Liver (tissue), 9 donors: ENCODE data around the gene STX7. TPM values are rescaled to one million over a fixed set of nuclear protein-coding genes. Genes with fewer than 3 reads are reported as not detected.

Experiments
- DNase-seq: peaks from one replicate; pipeline ENCODE4 v3.0.0-alpha.2; 2017; ENCODE audit warnings: low spot score
- H3K27ac ChIP-seq, 2 donors: one replicate each; pipeline ENCODE4 v1.7.0; 2013; ENCODE audit warnings: inconsistent platforms in 2 of 2, low read length in 2 of 2, control low read depth in 1 of 2, low read depth in 1 of 2, mild to moderate bottlenecking in 1 of 2
- H3K27me3 ChIP-seq, 4 donors: one replicate each; pipeline versions ENCODE4 v1.6.1 to v1.7.0; 2013; ENCODE audit warnings: low read length in 3 of 4, inconsistent platforms in 1 of 4, mild to moderate bottlenecking in 1 of 4, moderate library complexity in 1 of 4; ENCODE audit not compliant: control insufficient read depth in 4 of 4, insufficient read depth in 4 of 4
- H3K36me3 ChIP-seq, 4 donors: one replicate each; pipeline versions ENCODE4 v1.6.1 to v1.7.0; 2013; ENCODE audit warnings: low read length in 3 of 4, mild to moderate bottlenecking in 3 of 4, low read depth in 1 of 4, moderate library complexity in 1 of 4; ENCODE audit not compliant: control insufficient read depth in 4 of 4, insufficient read depth in 3 of 4
- H3K4me1 ChIP-seq, 4 donors: one replicate each; pipeline versions ENCODE4 v1.6.1 to v1.7.0; 2013; ENCODE audit warnings: low read length in 3 of 4, mild to moderate bottlenecking in 3 of 4, moderate library complexity in 1 of 4; ENCODE audit not compliant: control insufficient read depth in 4 of 4, insufficient read depth in 4 of 4
- H3K4me3 ChIP-seq, 3 donors: one replicate each; pipeline versions ENCODE4 v1.6.1 to v1.7.0; 2013; ENCODE audit warnings: low read length in 3 of 3, control low read depth in 1 of 3, low read depth in 1 of 3, mild to moderate bottlenecking in 1 of 3
- H3K9ac ChIP-seq, 2 donors: one replicate each; pipeline ENCODE4 v1.7.0; 2013; ENCODE audit warnings: low read length in 2 of 2, mild to moderate bottlenecking in 2 of 2, moderate library complexity in 2 of 2, control low read depth in 1 of 2, low read depth in 1 of 2
- H3K9me3 ChIP-seq, 4 donors: one replicate each; pipeline versions ENCODE4 v1.6.1 to v1.7.0; 2013; ENCODE audit warnings: low read length in 3 of 4; ENCODE audit not compliant: control insufficient read depth in 4 of 4
- EGR1 ChIP-seq, 2 donors: IDR thresholded peaks; 2 replicates each; pipeline ENCODE4 v1.6.1; 2016 to 2018; ENCODE audit warnings: antibody characterized with exemption in 2 of 2, low read depth in 2 of 2
- FOXA1 ChIP-seq: IDR thresholded peaks from 2 replicates; pipeline ENCODE4 v1.6.1; 2016; ENCODE audit warnings: antibody characterized with exemption
- FOXA2 ChIP-seq: IDR thresholded peaks from 2 replicates; pipeline ENCODE4 v1.6.1; 2016; ENCODE audit warnings: antibody characterized with exemption
- GABPA ChIP-seq, 2 donors: IDR thresholded peaks in 1 of 2; conservative IDR thresholded peaks in 1 of 2; 2 replicates each; pipeline ENCODE4 v1.6.1; 2016; ENCODE audit warnings: antibody characterized with exemption in 2 of 2, mild to moderate bottlenecking in 1 of 2, moderate library complexity in 1 of 2
- HNF4A ChIP-seq, 2 donors: conservative IDR thresholded peaks; 2 replicates each; pipeline ENCODE4 v1.6.1; 2016; ENCODE audit warnings: antibody characterized with exemption in 2 of 2, mild to moderate bottlenecking in 2 of 2
- HNF4G ChIP-seq: IDR thresholded peaks from 2 replicates; pipeline ENCODE4 v1.6.1; 2016; ENCODE audit warnings: antibody characterized with exemption
- JUND ChIP-seq, 2 donors: IDR thresholded peaks; 2 replicates each; pipeline ENCODE4 v1.6.1; 2016; ENCODE audit warnings: antibody characterized with exemption in 2 of 2
- NR2F2 ChIP-seq: IDR thresholded peaks from 2 replicates; pipeline ENCODE4 v1.6.1; 2016; ENCODE audit warnings: antibody characterized with exemption
- RAD21 ChIP-seq, 2 donors: IDR thresholded peaks; 2 replicates each; pipeline ENCODE4 v1.6.1; 2016; ENCODE audit warnings: antibody characterized with exemption in 2 of 2, mild to moderate bottlenecking in 2 of 2
- RXRA ChIP-seq, 2 donors: IDR thresholded peaks; 2 replicates each; pipeline ENCODE4 v1.6.1; 2017 to 2018; ENCODE audit warnings: antibody characterized with exemption in 2 of 2, mild to moderate bottlenecking in 1 of 2
- SP1 ChIP-seq: IDR thresholded peaks from 2 replicates; pipeline ENCODE4 v1.6.1; 2018; ENCODE audit warnings: antibody characterized with exemption, mild to moderate bottlenecking
- TAF1 ChIP-seq: conservative IDR thresholded peaks from 2 replicates; pipeline ENCODE4 v1.6.1; 2016; ENCODE audit warnings: antibody characterized with exemption, mild to moderate bottlenecking
- YY1 ChIP-seq: IDR thresholded peaks from 2 replicates; pipeline ENCODE4 v1.6.1; 2016; ENCODE audit warnings: antibody characterized with exemption, mild to moderate bottlenecking
- WGBS: extraction: QIAGEN DNeasy Blood & Tissue Kit; methylation state at CpG from one replicate; pipeline ENCODE4 v1.1.7; 2013; 5-methylcytosine and 5-hydroxymethylcytosine counted together
- polyA plus RNA-seq, 2 donors: library from polyadenylated mRNA; stranded (reverse) in 1 of 2; unstranded in 1 of 2; fragments of 200-250 nt in 1 of 2; fragments of >200 nt in 1 of 2; fragmentation: Nextera tagmentation in 1 of 2; extraction: Ambion mirVana in 1 of 2; gene quantifications; one replicate each; pipeline versions ENCODE4 v1.2.1 to v1.2.3, GENCODE V29; 2013 to 2015
- total RNA-seq, 2 donors: library from RNA; depleted of rRNA; stranded (reverse); fragments of >200 nt; gene quantifications; one replicate each; pipeline ENCODE4 v1.2.3, GENCODE V29; 2014
- TF ChIP-seq, protein P1 (sequence below): fragments of 150-350 bp; IDR thresholded peaks from 2 replicates; pipeline ENCODE4 v1.5.1; 2017; ENCODE audit warnings: improper control_type of control experiment, low read depth, low read length; ENCODE audit not compliant: missing input control
- TF ChIP-seq, protein P2 (sequence below): IDR thresholded peaks from 2 replicates; pipeline ENCODE4 v1.6.1; 2016; ENCODE audit warnings: antibody characterized with exemption, mild to moderate bottlenecking
- TF ChIP-seq, protein P3 (sequence below): IDR thresholded peaks from 2 replicates; pipeline ENCODE4 v1.6.1; 2016; ENCODE audit warnings: antibody characterized with exemption
- TF ChIP-seq, protein P4 (sequence below): IDR thresholded peaks from 2 replicates; pipeline ENCODE4 v1.6.1; 2016; ENCODE audit warnings: antibody characterized with exemption
- TF ChIP-seq, protein P5 (sequence below): IDR thresholded peaks from 2 replicates; pipeline ENCODE4 v1.6.1; 2016; ENCODE audit warnings: antibody characterized with exemption
- donor health status: healthy.
- donor health status: healthy.
- donor health status: healthy.
- donor health status: healthy.
- donor health status: healthy.

Gene STX7
- total and polyA plus RNA-seq, 4 donors = 7.5 to 20.0 (median 14.3) TPM

DNA sequence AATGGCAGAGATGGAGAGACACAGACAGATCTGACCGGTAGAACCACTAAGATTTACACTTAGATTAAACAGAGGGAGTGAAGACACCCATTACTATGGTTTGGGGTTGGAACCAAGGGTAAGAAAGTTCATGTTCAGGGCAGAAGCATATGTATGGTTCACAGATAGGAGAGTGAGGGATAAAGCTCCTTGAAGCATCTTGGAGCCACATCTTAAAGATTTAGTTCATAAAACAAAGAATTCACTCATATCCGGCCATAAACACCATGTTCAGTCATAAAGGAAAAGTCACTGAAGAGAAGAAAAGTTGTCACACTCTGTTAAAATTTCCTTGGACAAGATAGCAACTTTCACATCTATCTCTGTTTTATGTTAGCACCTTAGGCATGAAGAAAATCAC lies 18.0 kb downstream of the STX7 start:
- peaks cover 0 to 6% (median under 1%) of the 10 kb centered on the region in 4 donors for H3K4me1 ChIP-seq
- H3K4me3 ChIP-seq = no peak overlapping the region
- TF ChIP-seq, protein P1, sequence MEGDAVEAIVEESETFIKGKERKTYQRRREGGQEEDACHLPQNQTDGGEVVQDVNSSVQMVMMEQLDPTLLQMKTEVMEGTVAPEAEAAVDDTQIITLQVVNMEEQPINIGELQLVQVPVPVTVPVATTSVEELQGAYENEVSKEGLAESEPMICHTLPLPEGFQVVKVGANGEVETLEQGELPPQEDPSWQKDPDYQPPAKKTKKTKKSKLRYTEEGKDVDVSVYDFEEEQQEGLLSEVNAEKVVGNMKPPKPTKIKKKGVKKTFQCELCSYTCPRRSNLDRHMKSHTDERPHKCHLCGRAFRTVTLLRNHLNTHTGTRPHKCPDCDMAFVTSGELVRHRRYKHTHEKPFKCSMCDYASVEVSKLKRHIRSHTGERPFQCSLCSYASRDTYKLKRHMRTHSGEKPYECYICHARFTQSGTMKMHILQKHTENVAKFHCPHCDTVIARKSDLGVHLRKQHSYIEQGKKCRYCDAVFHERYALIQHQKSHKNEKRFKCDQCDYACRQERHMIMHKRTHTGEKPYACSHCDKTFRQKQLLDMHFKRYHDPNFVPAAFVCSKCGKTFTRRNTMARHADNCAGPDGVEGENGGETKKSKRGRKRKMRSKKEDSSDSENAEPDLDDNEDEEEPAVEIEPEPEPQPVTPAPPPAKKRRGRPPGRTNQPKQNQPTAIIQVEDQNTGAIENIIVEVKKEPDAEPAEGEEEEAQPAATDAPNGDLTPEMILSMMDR = no peak
- TF ChIP-seq HNF4G (no peak), YY1 (no peak), GABPA (IDR thresholded peaks at IDR 0.05 in 1 of 2, conservative IDR thresholded peaks at IDR 0.05 in 1 of 2) (no peak), RXRA (IDR thresholded peaks at IDR 0.05) (no peak), FOXA2 (no peak), RAD21 (IDR thresholded peaks at IDR 0.05) (no peak), SP1 (no peak), JUND (IDR thresholded peaks at IDR 0.05) (no peak)
- TF ChIP-seq, protein P2, sequence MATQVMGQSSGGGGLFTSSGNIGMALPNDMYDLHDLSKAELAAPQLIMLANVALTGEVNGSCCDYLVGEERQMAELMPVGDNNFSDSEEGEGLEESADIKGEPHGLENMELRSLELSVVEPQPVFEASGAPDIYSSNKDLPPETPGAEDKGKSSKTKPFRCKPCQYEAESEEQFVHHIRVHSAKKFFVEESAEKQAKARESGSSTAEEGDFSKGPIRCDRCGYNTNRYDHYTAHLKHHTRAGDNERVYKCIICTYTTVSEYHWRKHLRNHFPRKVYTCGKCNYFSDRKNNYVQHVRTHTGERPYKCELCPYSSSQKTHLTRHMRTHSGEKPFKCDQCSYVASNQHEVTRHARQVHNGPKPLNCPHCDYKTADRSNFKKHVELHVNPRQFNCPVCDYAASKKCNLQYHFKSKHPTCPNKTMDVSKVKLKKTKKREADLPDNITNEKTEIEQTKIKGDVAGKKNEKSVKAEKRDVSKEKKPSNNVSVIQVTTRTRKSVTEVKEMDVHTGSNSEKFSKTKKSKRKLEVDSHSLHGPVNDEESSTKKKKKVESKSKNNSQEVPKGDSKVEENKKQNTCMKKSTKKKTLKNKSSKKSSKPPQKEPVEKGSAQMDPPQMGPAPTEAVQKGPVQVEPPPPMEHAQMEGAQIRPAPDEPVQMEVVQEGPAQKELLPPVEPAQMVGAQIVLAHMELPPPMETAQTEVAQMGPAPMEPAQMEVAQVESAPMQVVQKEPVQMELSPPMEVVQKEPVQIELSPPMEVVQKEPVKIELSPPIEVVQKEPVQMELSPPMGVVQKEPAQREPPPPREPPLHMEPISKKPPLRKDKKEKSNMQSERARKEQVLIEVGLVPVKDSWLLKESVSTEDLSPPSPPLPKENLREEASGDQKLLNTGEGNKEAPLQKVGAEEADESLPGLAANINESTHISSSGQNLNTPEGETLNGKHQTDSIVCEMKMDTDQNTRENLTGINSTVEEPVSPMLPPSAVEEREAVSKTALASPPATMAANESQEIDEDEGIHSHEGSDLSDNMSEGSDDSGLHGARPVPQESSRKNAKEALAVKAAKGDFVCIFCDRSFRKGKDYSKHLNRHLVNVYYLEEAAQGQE = no peak
- H3K9ac ChIP-seq = no peak overlapping the region
- peaks cover 0 to 13% (median 1%) of the 10 kb centered on the region in 4 donors for H3K36me3 ChIP-seq
- no peaks in the 10 kb centered on the region for H3K9me3 ChIP-seq
- no peak for DNase-seq
- WGBS = 89% methylated on average over 2 of the region's 2 CpGs
- H3K27ac ChIP-seq = no peak overlapping the region
- H3K27me3 ChIP-seq = no peaks in the 10 kb centered on the region

DNA sequence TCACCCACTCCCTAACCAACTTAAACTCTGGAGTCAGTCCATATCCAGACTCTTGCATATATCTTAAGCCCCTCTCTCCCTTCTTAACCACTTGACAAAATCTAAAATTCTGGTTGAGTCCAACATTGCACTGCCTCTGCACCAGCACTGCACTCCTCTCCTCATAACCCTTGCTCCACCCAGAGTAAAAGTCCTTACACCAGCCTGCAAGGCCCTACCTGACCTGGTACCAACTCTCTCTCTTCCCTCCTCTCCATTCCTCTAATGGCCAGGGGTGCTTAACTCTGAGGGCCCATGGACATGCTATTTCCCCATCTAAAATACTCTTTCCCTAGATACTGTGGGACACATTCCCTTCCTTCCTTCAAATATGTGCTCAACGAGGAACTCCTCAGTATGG lies 21.0 kb downstream of the STX7 start:
- no peaks in the 10 kb centered on the region for H3K36me3 ChIP-seq

More for the DNA sequence above, 21.0 kb downstream of the STX7 start:
- Histone ChIP-seq H3K27ac (no peak overlapping the region), H3K9me3 (no peaks in the 10 kb centered on the region), H3K4me1 (peaks cover 0 to 6% (median 0%) of the 10 kb centered on the region in 4 donors), H3K9ac (no peak overlapping the region), H3K4me3 (no peak overlapping the region), H3K27me3 (no peaks in the 10 kb centered on the region)
- TF ChIP-seq, protein P3, sequence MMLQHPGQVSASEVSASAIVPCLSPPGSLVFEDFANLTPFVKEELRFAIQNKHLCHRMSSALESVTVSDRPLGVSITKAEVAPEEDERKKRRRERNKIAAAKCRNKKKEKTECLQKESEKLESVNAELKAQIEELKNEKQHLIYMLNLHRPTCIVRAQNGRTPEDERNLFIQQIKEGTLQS = no peak
- TF ChIP-seq, protein P2 = no peak
- no peak for TF ChIP-seq RXRA (IDR thresholded peaks at IDR 0.05)
- no peak for TF ChIP-seq HNF4G
- no peak for TF ChIP-seq RAD21 (IDR thresholded peaks at IDR 0.05)
- TF ChIP-seq TAF1 = no peak
- TF ChIP-seq EGR1 (IDR thresholded peaks at IDR 0.05; ENCODE audit: low read depth in 2 of 2) = no peak
- TF ChIP-seq NR2F2 = no peak
- no peak for TF ChIP-seq HNF4A (conservative IDR thresholded peaks at IDR 0.05)
- TF ChIP-seq, protein P4, sequence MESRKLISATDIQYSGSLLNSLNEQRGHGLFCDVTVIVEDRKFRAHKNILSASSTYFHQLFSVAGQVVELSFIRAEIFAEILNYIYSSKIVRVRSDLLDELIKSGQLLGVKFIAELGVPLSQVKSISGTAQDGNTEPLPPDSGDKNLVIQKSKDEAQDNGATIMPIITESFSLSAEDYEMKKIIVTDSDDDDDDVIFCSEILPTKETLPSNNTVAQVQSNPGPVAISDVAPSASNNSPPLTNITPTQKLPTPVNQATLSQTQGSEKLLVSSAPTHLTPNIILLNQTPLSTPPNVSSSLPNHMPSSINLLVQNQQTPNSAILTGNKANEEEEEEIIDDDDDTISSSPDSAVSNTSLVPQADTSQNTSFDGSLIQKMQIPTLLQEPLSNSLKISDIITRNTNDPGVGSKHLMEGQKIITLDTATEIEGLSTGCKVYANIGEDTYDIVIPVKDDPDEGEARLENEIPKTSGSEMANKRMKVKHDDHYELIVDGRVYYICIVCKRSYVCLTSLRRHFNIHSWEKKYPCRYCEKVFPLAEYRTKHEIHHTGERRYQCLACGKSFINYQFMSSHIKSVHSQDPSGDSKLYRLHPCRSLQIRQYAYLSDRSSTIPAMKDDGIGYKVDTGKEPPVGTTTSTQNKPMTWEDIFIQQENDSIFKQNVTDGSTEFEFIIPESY = no peak
- TF ChIP-seq YY1 = no peak
- TF ChIP-seq JUND (IDR thresholded peaks at IDR 0.05) = no peak
- TF ChIP-seq FOXA1 = no peak
- no peak for TF ChIP-seq FOXA2
- no peak for TF ChIP-seq SP1
- TF ChIP-seq, protein P1 = no peak
- TF ChIP-seq, protein P5, sequence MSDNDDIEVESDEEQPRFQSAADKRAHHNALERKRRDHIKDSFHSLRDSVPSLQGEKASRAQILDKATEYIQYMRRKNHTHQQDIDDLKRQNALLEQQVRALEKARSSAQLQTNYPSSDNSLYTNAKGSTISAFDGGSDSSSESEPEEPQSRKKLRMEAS = no peak
- TF ChIP-seq GABPA (IDR thresholded peaks at IDR 0.05 in 1 of 2, conservative IDR thresholded peaks at IDR 0.05 in 1 of 2) = no peak
- 87% methylated on average over 1 of the region's 1 CpG for WGBS
- DNase-seq = no peak
